MCF 10A (cell line): ENCODE results near the gene KLHL26. TPM values are rescaled to one million over a fixed set of nuclear protein-coding genes. Genes with fewer than 3 reads are reported as not detected.

Experiments
- BruUV-seq: library from RNA; stranded (reverse); fragments of 400-500 nt; replicated peaks from 2 replicates; lab custom pipeline; 2021; lab: Mats Ljungman, UMichigan
- CTCF ChIA-PET: fragments of 300-600 bp; sonication (Branson Sonifier 250); formaldehyde crosslinking; extraction: SDS; loops from one replicate; lab custom pipeline; 2021; ENCODE audit warnings: antibody characterized with exemption, inconsistent platforms; lab: Yijun Ruan, JAX
- POLR2A ChIA-PET: fragments of 300-600, 350-650 bp; sonication (Branson Sonifier 250); formaldehyde crosslinking; extraction: SDS; loops from one replicate; lab custom pipeline; 2020; ENCODE audit warnings: antibody characterized with exemption, inconsistent platforms; lab: Yijun Ruan, JAX
- DNase-seq: peaks from one replicate; pipeline ENCODE4 v3.0.0-alpha.2; 2018; ENCODE audit not compliant: unreplicated experiment
- H3K27ac Mint-ChIP-seq: one replicate; pipeline ENCODE4 v1.8.0; 2022; ENCODE audit warnings: mild to moderate bottlenecking, low read depth, mixed read lengths; ENCODE audit not compliant: unreplicated experiment
- H3K27me3 Mint-ChIP-seq: one replicate; pipeline ENCODE4 v1.8.0; 2022; ENCODE audit warnings: mixed read lengths; ENCODE audit not compliant: insufficient read depth, unreplicated experiment
- H3K36me3 Mint-ChIP-seq: one replicate; pipeline ENCODE4 v1.8.0; 2022; ENCODE audit warnings: mild to moderate bottlenecking, moderate library complexity, mixed read lengths; ENCODE audit not compliant: insufficient read depth, unreplicated experiment
- H3K4me1 Mint-ChIP-seq: one replicate; pipeline ENCODE4 v1.8.0; 2022; ENCODE audit warnings: mixed read lengths; ENCODE audit not compliant: insufficient read depth, unreplicated experiment
- H3K4me3 Mint-ChIP-seq: one replicate; pipeline ENCODE4 v1.8.0; 2022; ENCODE audit warnings: mild to moderate bottlenecking, moderate library complexity, mixed read lengths; ENCODE audit not compliant: unreplicated experiment
- H3K9me3 Mint-ChIP-seq: one replicate; pipeline ENCODE4 v1.8.0; 2022; ENCODE audit warnings: mixed read lengths; ENCODE audit not compliant: unreplicated experiment
- intact Hi-C: fragments of 100-400 bp; cut with micrococcal nuclease; formaldehyde crosslinking; loops from 2 replicates; pipeline ENCODE4 v1.14.1; 2022
- total RNA-seq: library from RNA; stranded (reverse); gene quantifications from 2 replicates; pipeline ENCODE4 v1.2.3, GENCODE V29; 2022
- TF ChIP-seq, protein P1 (sequence below): fragments of 200-600 bp; IDR thresholded peaks from one replicate; pipeline ENCODE4 v1.8.0; 2022; ENCODE audit warnings: antibody characterized with exemption, mild to moderate bottlenecking; ENCODE audit not compliant: unreplicated experiment

Gene KLHL26
- total RNA-seq, 1 experiment from 2014 or later: 6.6 TPM

DNA sequence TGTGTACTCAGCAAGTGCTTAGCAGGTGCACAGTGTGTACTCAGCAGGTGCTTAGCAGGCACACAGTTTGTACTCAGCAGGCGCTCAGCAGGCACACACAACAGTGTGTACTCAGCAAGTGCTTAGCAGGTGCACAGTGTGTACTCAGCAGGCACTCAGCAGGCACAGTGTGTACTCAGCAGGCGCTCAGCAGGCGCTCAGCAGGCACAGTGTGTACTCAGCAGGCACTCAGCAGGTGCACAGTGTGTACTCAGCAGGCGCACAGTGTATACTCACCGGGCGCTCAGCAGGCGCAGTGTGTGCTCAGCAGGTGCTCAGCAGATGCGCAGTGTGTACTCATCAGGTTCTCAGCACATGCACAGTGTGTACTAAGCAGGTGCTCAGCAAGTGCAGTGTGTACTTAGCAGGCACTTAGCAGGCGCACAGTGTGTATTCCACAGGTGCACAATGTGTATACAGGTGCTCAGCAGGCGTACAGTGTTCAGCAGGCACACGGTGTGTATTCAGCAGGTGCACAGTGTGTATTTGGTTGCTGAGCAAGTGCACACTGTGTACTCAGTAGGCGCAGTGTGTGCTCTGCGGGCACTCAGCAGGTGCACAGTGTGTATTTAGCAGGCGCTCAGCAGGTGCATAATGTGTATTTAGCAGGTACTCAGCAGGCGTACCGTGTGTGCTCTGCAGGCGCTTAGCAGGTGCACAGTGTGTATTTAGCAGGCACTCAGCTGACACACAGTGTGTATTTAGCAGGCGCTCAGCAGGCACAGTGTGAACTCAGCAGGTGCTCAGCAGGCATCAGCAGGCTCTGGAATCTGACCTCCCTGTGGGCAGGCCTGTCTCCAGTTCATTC is 61.7 kb downstream of the KLHL26 start:
- DNase-seq: no peak
- ChIA-PET POLR2A (no interaction called here), CTCF (no interaction called here)
- Mint-ChIP-seq H3K4me3 (no peak overlapping the region), H3K4me1 (peaks cover 13% of the 10 kb centered on the region), H3K27ac (no peak overlapping the region), H3K27me3 (no peaks in the 10 kb centered on the region), H3K9me3 (no peaks in the 10 kb centered on the region), H3K36me3 (no peaks in the 10 kb centered on the region)
- TF ChIP-seq, protein P1, sequence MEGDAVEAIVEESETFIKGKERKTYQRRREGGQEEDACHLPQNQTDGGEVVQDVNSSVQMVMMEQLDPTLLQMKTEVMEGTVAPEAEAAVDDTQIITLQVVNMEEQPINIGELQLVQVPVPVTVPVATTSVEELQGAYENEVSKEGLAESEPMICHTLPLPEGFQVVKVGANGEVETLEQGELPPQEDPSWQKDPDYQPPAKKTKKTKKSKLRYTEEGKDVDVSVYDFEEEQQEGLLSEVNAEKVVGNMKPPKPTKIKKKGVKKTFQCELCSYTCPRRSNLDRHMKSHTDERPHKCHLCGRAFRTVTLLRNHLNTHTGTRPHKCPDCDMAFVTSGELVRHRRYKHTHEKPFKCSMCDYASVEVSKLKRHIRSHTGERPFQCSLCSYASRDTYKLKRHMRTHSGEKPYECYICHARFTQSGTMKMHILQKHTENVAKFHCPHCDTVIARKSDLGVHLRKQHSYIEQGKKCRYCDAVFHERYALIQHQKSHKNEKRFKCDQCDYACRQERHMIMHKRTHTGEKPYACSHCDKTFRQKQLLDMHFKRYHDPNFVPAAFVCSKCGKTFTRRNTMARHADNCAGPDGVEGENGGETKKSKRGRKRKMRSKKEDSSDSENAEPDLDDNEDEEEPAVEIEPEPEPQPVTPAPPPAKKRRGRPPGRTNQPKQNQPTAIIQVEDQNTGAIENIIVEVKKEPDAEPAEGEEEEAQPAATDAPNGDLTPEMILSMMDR: no peak
- intact Hi-C loops: no loop called here
- no TSS peak for BruUV-seq

DNA sequence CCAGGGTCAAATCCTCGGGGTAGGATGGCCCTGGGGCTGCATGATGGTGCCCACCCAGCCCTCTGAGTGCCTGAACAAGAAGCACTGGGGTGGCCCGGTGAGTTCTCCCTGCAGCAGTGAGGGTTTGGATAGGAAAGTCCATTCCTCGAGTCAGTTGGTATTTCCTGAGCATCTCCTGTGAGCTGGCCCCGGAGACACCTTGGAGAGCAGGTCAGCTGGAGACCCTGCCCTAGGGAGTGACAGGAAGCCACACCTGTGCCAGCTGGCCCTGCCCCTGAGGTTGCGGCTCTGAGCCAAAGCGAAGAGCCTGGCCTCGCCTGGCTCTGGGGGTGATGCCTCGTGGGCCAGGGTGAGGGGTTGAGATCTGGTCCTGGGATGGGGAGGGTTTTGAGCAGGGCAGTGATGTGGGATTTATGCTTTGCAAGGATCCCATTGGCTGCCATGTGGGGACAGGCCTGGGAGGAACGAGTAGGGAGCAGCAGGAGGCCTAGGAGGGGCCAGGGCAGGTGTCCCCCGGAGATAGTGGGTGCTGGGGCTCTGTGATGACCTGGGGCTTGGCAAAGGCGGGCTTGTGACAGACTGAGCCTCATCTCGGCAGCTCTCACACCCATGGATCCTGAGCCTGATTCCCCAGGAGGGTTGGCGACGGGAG is 62.7 kb downstream of the KLHL26 start:
- BruUV-seq: no TSS peak
- H3K27ac Mint-ChIP-seq: no peak overlapping the region
- peak; percentile 48 for DNase-seq
- no peaks in the 10 kb centered on the region for H3K9me3 Mint-ChIP-seq
- peaks cover 13% of the 10 kb centered on the region for H3K4me1 Mint-ChIP-seq
- no peaks in the 10 kb centered on the region for H3K36me3 Mint-ChIP-seq
- H3K27me3 Mint-ChIP-seq: no peaks in the 10 kb centered on the region
- CTCF ChIA-PET: interaction anchor here (0.7 kb wide), 1 partner anchor 546 kb away, joined by 3 read pairs; no protein-coding TSS in a partner anchor
- POLR2A ChIA-PET: interaction anchor here (0.6 kb wide), 1 partner anchor 346 kb away, joined by 3 read pairs; no protein-coding TSS in a partner anchor
- no peak overlapping the region for H3K4me3 Mint-ChIP-seq
- TF ChIP-seq, protein P1: no peak
- intact Hi-C loops: no loop called here

DNA sequence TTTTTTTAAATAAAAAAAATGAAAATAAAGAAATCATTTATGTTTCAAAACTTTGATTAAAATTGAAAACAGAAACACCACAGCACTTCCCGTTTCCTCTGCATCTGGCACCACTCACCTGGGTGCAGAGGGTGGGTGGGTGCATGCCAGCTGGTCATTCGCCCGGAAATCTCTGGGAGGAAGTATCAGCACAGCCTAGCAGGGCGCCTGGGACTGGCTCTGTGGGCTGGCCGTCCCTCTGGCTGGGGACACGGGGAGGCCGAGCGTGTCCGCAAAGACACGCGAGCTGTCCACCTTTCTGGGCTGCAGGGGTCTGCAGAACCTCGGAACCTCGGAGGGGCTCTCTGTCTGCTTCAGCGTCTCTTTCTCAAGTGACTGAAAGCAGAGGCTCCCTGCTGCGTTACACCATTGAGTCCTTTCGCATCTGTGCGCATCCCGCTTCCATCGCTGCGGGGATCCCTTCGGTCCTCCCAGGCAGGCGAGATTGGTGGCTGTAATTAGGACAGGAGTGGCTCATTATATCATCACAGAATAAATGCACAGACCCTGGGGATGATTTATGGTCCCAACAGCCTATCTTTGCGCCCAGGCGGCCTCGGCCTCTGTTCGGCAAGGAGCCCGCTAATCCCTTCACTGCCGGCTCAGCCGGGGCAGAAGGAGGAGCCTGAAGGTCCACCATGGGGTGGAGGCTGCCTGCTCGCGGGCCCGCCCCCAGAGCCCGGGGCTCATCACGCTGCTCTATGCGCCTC is 63.8 kb downstream of the KLHL26 start:
- TF ChIP-seq, protein P1: no peak
- Mint-ChIP-seq H3K27me3 (no peaks in the 10 kb centered on the region), H3K4me3 (peak overlapping the region; percentile 28), H3K36me3 (no peaks in the 10 kb centered on the region), H3K4me1 (peaks cover 13% of the 10 kb centered on the region), H3K27ac (no peak overlapping the region), H3K9me3 (no peaks in the 10 kb centered on the region)
- intact Hi-C loops: no loop called here
- peak; percentile 48 for DNase-seq
- ChIA-PET CTCF (interaction anchor here (1.0 kb wide), 1 partner anchor 112 kb away, joined by 3 read pairs; the partner anchor contains the start of gene REX1BD), POLR2A (no interaction called here)
- no TSS peak for BruUV-seq
